Spinal cord (tissue), 10 donors: ENCODE results near the gene HGFAC. TPM values are rescaled to one million over a fixed set of nuclear protein-coding genes. Genes with fewer than 3 reads are reported as not detected.

Source experiments
- DNase-seq, 6 donors: peaks; one replicate each; pipeline versions ENCODE4 v3.0.0 to v3.0.0-alpha.2; 2013 to 2015; ENCODE audit warnings: low spot score in 6 of 6, low read depth in 4 of 6
- H3K27ac ChIP-seq: one replicate; pipeline ENCODE4 v1.5.1; 2013; ENCODE audit warnings: low read depth, low read length, control low read depth
- H3K27me3 ChIP-seq: one replicate; pipeline ENCODE4 v1.6.1; 2013; ENCODE audit warnings: low read length; ENCODE audit not compliant: control insufficient read depth, insufficient read depth
- H3K36me3 ChIP-seq: one replicate; pipeline ENCODE4 v1.6.1; 2013; ENCODE audit warnings: low read length; ENCODE audit not compliant: control insufficient read depth, insufficient read depth
- H3K4me1 ChIP-seq: one replicate; pipeline ENCODE4 v1.6.1; 2013; ENCODE audit warnings: low read length; ENCODE audit not compliant: control insufficient read depth, insufficient read depth
- H3K4me3 ChIP-seq: one replicate; pipeline ENCODE4 v1.5.1; 2013; ENCODE audit warnings: low read depth, low read length, control low read depth
- H3K9me3 ChIP-seq: one replicate; pipeline ENCODE4 v1.6.1; 2013; ENCODE audit warnings: low read length; ENCODE audit not compliant: control insufficient read depth, insufficient read depth
- WGBS: methylation state at CpG from one replicate; pipeline ENCODE4 v1.1.5; 2013; ENCODE audit warnings: missing lambda C conversion rate; ENCODE audit not compliant: insufficient coverage; 5-methylcytosine and 5-hydroxymethylcytosine counted together
- polyA plus RNA-seq, 2 donors: library from polyadenylated mRNA; unstranded; fragments of 120-200 nt; gene quantifications; one replicate each; pipeline ENCODE4 v1.2.1, GENCODE V29; 2013; ENCODE audit not compliant: insufficient read length in 2 of 2
- total RNA-seq, 2 donors: library from RNA; depleted of rRNA in 1 of 2; stranded (reverse); fragments of 120-200 nt in 1 of 2; fragments of >200 nt in 1 of 2; gene quantifications; one replicate each; pipeline versions ENCODE4 v1.2.3 to v1.2.4, GENCODE V29; 2013 to 2014
- donor health status: healthy.

HGFAC gene
- total and polyA plus RNA-seq, 4 donors = 0.40 to 6.1 (median 3.5) TPM

GRCh38 chr4:3422808-3423297 lies 18.9 kb upstream of the HGFAC start:
- no peaks in the 10 kb centered on the region for H3K9me3 ChIP-seq
- WGBS = 93% methylated on average over 19 of the region's 19 CpGs
- H3K36me3 ChIP-seq = peaks cover 94% of the 10 kb centered on the region

GRCh38 chr4:3423406-3423805 lies 18.4 kb upstream of the HGFAC start:
- no peak overlapping the region for H3K4me3 ChIP-seq
- no peak overlapping the region for H3K27ac ChIP-seq
- H3K36me3 ChIP-seq = peaks cover 92% of the 10 kb centered on the region
- H3K27me3 ChIP-seq = no peaks in the 10 kb centered on the region
- no peaks in the 10 kb centered on the region for H3K9me3 ChIP-seq
- WGBS = 95% methylated on average over 16 of the region's 16 CpGs
- peaks cover 3% of the 10 kb centered on the region for H3K4me1 ChIP-seq
- DNase-seq = no peak

More at GRCh38 chr4:3422808-3423297, 18.9 kb upstream of the HGFAC start:
- H3K27me3 ChIP-seq = no peaks in the 10 kb centered on the region
- H3K4me3 ChIP-seq = no peak overlapping the region
- H3K27ac ChIP-seq = no peak overlapping the region
- H3K4me1 ChIP-seq = no peaks in the 10 kb centered on the region
- DNase-seq = no peak

- WGBS = 97% methylated on average over 11 of the region's 13 CpGs
Observed at GRCh38 chr4:3423952-3424351, 17.8 kb upstream of the HGFAC start.

GRCh38 chr4:3424522-3425095 lies 17.2 kb upstream of the HGFAC start:
- H3K27ac ChIP-seq = no peak overlapping the region
- H3K9me3 ChIP-seq = no peaks in the 10 kb centered on the region
- WGBS = 96% methylated on average over 20 of the region's 20 CpGs
- no peak overlapping the region for H3K4me3 ChIP-seq
- no peaks in the 10 kb centered on the region for H3K27me3 ChIP-seq
- no peak for DNase-seq
- peaks cover 92% of the 10 kb centered on the region for H3K36me3 ChIP-seq
- H3K4me1 ChIP-seq = peaks cover 8% of the 10 kb centered on the region

More at GRCh38 chr4:3423952-3424351, 17.8 kb upstream of the HGFAC start:
- H3K4me3 ChIP-seq = no peak overlapping the region
- DNase-seq = no peak
- H3K9me3 ChIP-seq = no peaks in the 10 kb centered on the region
- no peaks in the 10 kb centered on the region for H3K27me3 ChIP-seq
- no peak overlapping the region for H3K27ac ChIP-seq
- peaks cover 91% of the 10 kb centered on the region for H3K36me3 ChIP-seq
- peaks cover 7% of the 10 kb centered on the region for H3K4me1 ChIP-seq

GRCh38 chr4:3426465-3427133 lies 15.2 kb upstream of the HGFAC start:
- Histone ChIP-seq H3K27me3 (no peaks in the 10 kb centered on the region), H3K4me1 (peaks cover 8% of the 10 kb centered on the region), H3K4me3 (no peak overlapping the region), H3K27ac (no peak overlapping the region), H3K9me3 (no peaks in the 10 kb centered on the region), H3K36me3 (peaks cover 91% of the 10 kb centered on the region)
- WGBS = 89% methylated on average over 23 of the region's 24 CpGs
- DNase-seq = no peak

GRCh38 chr4:3427134-3427476 lies 14.7 kb upstream of the HGFAC start:
- Histone ChIP-seq H3K9me3 (no peaks in the 10 kb centered on the region), H3K27me3 (no peaks in the 10 kb centered on the region), H3K27ac (no peak overlapping the region), H3K4me3 (no peak overlapping the region), H3K4me1 (peaks cover 8% of the 10 kb centered on the region), H3K36me3 (peaks cover 91% of the 10 kb centered on the region)
- no peak for DNase-seq
- 94% methylated on average over 9 of the region's 9 CpGs for WGBS

GRCh38 chr4:3427706-3428446 lies 13.9 kb upstream of the HGFAC start:
- Histone ChIP-seq H3K36me3 (peaks cover 91% of the 10 kb centered on the region), H3K27ac (peak overlapping the region; percentile 15), H3K4me1 (peaks cover 8% of the 10 kb centered on the region), H3K27me3 (no peaks in the 10 kb centered on the region), H3K4me3 (no peak overlapping the region), H3K9me3 (no peaks in the 10 kb centered on the region)
- no peak for DNase-seq
- WGBS = 82% methylated on average over 3 of the region's 17 CpGs

- H3K27me3 ChIP-seq = no peaks in the 10 kb centered on the region
- no peaks in the 10 kb centered on the region for H3K9me3 ChIP-seq
- H3K4me1 ChIP-seq = peaks cover 13% of the 10 kb centered on the region
- H3K4me3 ChIP-seq = no peak overlapping the region
- H3K36me3 ChIP-seq = peaks cover 87% of the 10 kb centered on the region
- WGBS = 91% methylated on average over 12 of the region's 12 CpGs
- DNase-seq = no peak
- no peak overlapping the region for H3K27ac ChIP-seq
Observed at GRCh38 chr4:3429651-3430050, 12.1 kb upstream of the HGFAC start.

GRCh38 chr4:3430524-3430923 lies 11.2 kb upstream of the HGFAC start:
- Histone ChIP-seq H3K27me3 (no peaks in the 10 kb centered on the region), H3K36me3 (peaks cover 87% of the 10 kb centered on the region), H3K4me1 (peaks cover 19% of the 10 kb centered on the region), H3K4me3 (no peak overlapping the region), H3K9me3 (no peaks in the 10 kb centered on the region), H3K27ac (no peak overlapping the region)
- WGBS = 81% methylated on average over 12 of the region's 21 CpGs
- DNase-seq = no peak
